ENCODE data around the gene F2RL3.

- TF ChIP-seq POLR2A (IDR thresholded peaks at IDR 0.05) = no peak
- no peak for TF ChIP-seq CTCF (IDR thresholded peaks at IDR 0.05)
These were observed 30.7 kb downstream of the F2RL3 start for GRCh38 chr19:16919496-16919895.

All from tibial nerve (tissue), 3 donors.